Measurements from ENCODE around the gene NKTR.
"Not testable (repeated sequence)": the region's sequence is repeated elsewhere in the genome, so short reads cannot be mapped to it uniquely, and the experiment has no call there.

Gene NKTR

GRCh38 chr3:42595682-42596081 is 4.8 kb upstream of the NKTR start:
- in situ Hi-C loops (cut with MboI; ENCODE audit: low pct_unique_long_range_greater_than_20kb, low sequenced_read_pairs, unreplicated experiment), result no loop called here
- no peak for DNase-seq (ENCODE audit: low spot score)
- no peak for TF ChIP-seq CTCF (IDR thresholded peaks at IDR 0.05; ENCODE audit: extremely low read depth, insufficient read depth, missing control alignments)

GRCh38 chr3:42597098-42597497 is 3.4 kb upstream of the NKTR start:
- in situ Hi-C loops (cut with MboI; ENCODE audit: low pct_unique_long_range_greater_than_20kb, low sequenced_read_pairs, unreplicated experiment); DNase-seq (ENCODE audit: low spot score): not testable (repeated sequence)

GRCh38 chr3:42600958-42601675 is 631 bp downstream of the NKTR start:
- in situ Hi-C loops (cut with MboI; ENCODE audit: low pct_unique_long_range_greater_than_20kb, low sequenced_read_pairs, unreplicated experiment), result no loop called here
- DNase-seq (ENCODE audit: low spot score), result no peak
- TF ChIP-seq CTCF (IDR thresholded peaks at IDR 0.05; ENCODE audit: extremely low read depth, insufficient read depth, missing control alignments), result no peak

GRCh38 chr3:42601896-42602581 is 1.6 kb downstream of the NKTR start:
- no peak for DNase-seq (ENCODE audit: low spot score)
- TF ChIP-seq CTCF (IDR thresholded peaks at IDR 0.05; ENCODE audit: extremely low read depth, insufficient read depth, missing control alignments), result peak; percentile 19
- in situ Hi-C loops (cut with MboI; ENCODE audit: low pct_unique_long_range_greater_than_20kb, low sequenced_read_pairs, unreplicated experiment), result no loop called here

- in situ Hi-C loops (cut with MboI; ENCODE audit: low pct_unique_long_range_greater_than_20kb, low sequenced_read_pairs, unreplicated experiment), result no loop called here
- DNase-seq (ENCODE audit: low spot score), result no peak
- no peak for TF ChIP-seq CTCF (IDR thresholded peaks at IDR 0.05; ENCODE audit: extremely low read depth, insufficient read depth, missing control alignments)
These were observed 2.5 kb downstream of the NKTR start for GRCh38 chr3:42602961-42603360.

- DNase-seq (ENCODE audit: low spot score), result no peak
- in situ Hi-C loops (cut with MboI; ENCODE audit: low pct_unique_long_range_greater_than_20kb, low sequenced_read_pairs, unreplicated experiment), result no loop called here
- no peak for TF ChIP-seq CTCF (IDR thresholded peaks at IDR 0.05; ENCODE audit: extremely low read depth, insufficient read depth, missing control alignments)
These were observed 5.2 kb downstream of the NKTR start for GRCh38 chr3:42605546-42606173.

GRCh38 chr3:42608581-42608980 is 8.1 kb downstream of the NKTR start:
- DNase-seq (ENCODE audit: low spot score), result no peak
- in situ Hi-C loops (cut with MboI; ENCODE audit: low pct_unique_long_range_greater_than_20kb, low sequenced_read_pairs, unreplicated experiment), result no loop called here
- TF ChIP-seq CTCF (IDR thresholded peaks at IDR 0.05; ENCODE audit: extremely low read depth, insufficient read depth, missing control alignments), result no peak

Data from GM13977 (cell line).